Activated B cell treated with CpG ODN at 0.5 μM for 24 hours (primary cell): Measurements from ENCODE around the gene HHIP. TPM values are rescaled to one million over a fixed set of nuclear protein-coding genes. Genes with fewer than 3 reads are reported as not detected.

ENCODE experiments used
- ATAC-seq: fragments of 200-7000 bp; cut with Tn5 transposase; one replicate; pipeline ENCODE4 v1.10.0; 2021; ENCODE audit warnings: low read depth, mild to moderate bottlenecking, moderate library complexity
- CTCF ChIA-PET: fragments of 350-600 bp; sonication (Branson Sonifier 250); formaldehyde crosslinking; loops from one replicate; lab custom pipeline; 2021; ENCODE audit warnings: antibody characterized with exemption; lab: Charles Lee
- POLR2A ChIA-PET: fragments of 350-600 bp; sonication (Branson Sonifier 250); formaldehyde crosslinking; loops from one replicate; lab custom pipeline; 2021; ENCODE audit warnings: antibody characterized with exemption; lab: Charles Lee
- DNase-seq: peaks from one replicate; pipeline ENCODE4 v3.0.0; 2022
- H3K27ac Mint-ChIP-seq: one replicate; pipeline ENCODE4 v1.8.0; 2020; ENCODE audit warnings: mixed read lengths
- H3K27me3 Mint-ChIP-seq: one replicate; pipeline ENCODE4 v1.8.0; 2021; ENCODE audit warnings: mixed read lengths
- H3K36me3 Mint-ChIP-seq: one replicate; pipeline ENCODE4 v1.8.0; 2021; ENCODE audit warnings: low read depth, mixed read lengths
- H3K4me1 Mint-ChIP-seq: one replicate; pipeline ENCODE4 v1.8.0; 2021; ENCODE audit warnings: mixed read lengths
- H3K4me3 Mint-ChIP-seq: one replicate; pipeline ENCODE4 v1.8.0; 2020; ENCODE audit warnings: mild to moderate bottlenecking, mixed read lengths
- H3K9me3 Mint-ChIP-seq: one replicate; pipeline ENCODE4 v1.8.0; 2020; ENCODE audit warnings: mixed read lengths
- intact Hi-C: fragments of 100-400 bp; cut with micrococcal nuclease; formaldehyde crosslinking; loops from one replicate; pipeline ENCODE4 v1.15.1; 2024
- total RNA-seq: library from RNA; stranded (reverse); gene quantifications from 2 replicates; pipeline ENCODE4 v1.2.3, GENCODE V29; 2022
- TF ChIP-seq, protein P1 (sequence below): fragments of 200-600 bp; IDR thresholded peaks from one replicate; pipeline ENCODE4 v1.8.0; 2022; ENCODE audit warnings: antibody characterized with exemption, mild to moderate bottlenecking

HHIP gene
- total RNA-seq, 1 donor from 2014 or later = not detected

DNA sequence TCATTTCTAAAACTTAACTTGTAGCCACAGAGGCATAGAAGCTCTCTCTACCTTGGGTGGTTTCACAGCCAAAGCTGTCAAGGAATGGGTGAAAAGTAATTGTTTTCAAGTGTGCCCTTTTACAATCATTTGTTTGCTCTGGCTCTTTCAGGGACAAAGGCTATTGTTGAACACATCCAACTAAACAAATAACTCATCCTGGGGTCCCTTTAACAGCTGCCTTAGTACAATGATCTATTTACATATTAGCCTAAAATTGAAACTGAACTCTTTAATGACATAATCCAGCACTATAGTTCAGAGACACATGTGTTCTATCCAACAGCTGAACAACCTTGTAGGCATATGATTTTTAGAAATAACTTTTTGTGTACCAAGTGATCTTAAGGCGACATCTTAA, 3.7 kb downstream of the HHIP start:
- ChIA-PET POLR2A (no interaction called here), CTCF (no interaction called here)
- Mint-ChIP-seq H3K4me1 (peaks cover 26% of the 10 kb centered on the region), H3K36me3 (no peaks in the 10 kb centered on the region), H3K9me3 (no peaks in the 10 kb centered on the region), H3K27ac (no peak overlapping the region), H3K4me3 (no peak overlapping the region), H3K27me3 (peaks cover 28% of the 10 kb centered on the region)
- no peak for ATAC-seq
- no peak for DNase-seq
- TF ChIP-seq, protein P1, sequence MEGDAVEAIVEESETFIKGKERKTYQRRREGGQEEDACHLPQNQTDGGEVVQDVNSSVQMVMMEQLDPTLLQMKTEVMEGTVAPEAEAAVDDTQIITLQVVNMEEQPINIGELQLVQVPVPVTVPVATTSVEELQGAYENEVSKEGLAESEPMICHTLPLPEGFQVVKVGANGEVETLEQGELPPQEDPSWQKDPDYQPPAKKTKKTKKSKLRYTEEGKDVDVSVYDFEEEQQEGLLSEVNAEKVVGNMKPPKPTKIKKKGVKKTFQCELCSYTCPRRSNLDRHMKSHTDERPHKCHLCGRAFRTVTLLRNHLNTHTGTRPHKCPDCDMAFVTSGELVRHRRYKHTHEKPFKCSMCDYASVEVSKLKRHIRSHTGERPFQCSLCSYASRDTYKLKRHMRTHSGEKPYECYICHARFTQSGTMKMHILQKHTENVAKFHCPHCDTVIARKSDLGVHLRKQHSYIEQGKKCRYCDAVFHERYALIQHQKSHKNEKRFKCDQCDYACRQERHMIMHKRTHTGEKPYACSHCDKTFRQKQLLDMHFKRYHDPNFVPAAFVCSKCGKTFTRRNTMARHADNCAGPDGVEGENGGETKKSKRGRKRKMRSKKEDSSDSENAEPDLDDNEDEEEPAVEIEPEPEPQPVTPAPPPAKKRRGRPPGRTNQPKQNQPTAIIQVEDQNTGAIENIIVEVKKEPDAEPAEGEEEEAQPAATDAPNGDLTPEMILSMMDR = no peak
- intact Hi-C loops = no loop called here

DNA sequence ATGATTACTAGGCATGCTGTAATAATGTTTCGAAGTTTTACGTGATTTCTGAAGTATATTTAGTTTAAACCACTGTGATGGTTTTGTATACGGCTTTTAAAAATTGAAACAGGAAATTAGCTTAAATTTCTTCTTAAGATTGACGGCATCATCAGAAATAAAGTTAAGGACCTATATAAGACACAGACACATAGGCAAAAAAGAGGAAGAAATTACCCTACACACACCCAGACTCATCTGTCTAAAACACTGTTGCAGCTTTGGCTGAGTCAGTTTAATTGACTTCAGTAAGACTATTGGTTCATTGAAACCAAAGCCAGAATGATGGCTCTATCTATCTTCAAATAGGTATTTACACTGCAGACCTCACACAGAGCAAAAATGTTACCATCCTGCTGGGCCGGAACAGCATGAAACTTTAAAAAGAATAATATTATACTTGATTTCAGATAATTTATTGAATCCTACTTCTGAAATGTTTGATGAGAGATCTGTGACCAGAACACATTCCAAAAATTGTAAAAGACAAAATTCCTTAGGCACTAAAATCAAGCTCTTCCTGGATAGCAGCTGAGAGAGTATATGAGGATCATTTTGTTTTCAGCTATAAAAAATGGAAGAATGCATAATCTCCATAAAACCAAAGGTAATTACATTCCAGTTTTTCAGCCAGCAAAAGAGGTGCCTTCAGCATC, 4.5 kb downstream of the HHIP start:
- no peak for ATAC-seq
- no peaks in the 10 kb centered on the region for H3K36me3 Mint-ChIP-seq
- CTCF ChIA-PET = no interaction called here

DNA sequence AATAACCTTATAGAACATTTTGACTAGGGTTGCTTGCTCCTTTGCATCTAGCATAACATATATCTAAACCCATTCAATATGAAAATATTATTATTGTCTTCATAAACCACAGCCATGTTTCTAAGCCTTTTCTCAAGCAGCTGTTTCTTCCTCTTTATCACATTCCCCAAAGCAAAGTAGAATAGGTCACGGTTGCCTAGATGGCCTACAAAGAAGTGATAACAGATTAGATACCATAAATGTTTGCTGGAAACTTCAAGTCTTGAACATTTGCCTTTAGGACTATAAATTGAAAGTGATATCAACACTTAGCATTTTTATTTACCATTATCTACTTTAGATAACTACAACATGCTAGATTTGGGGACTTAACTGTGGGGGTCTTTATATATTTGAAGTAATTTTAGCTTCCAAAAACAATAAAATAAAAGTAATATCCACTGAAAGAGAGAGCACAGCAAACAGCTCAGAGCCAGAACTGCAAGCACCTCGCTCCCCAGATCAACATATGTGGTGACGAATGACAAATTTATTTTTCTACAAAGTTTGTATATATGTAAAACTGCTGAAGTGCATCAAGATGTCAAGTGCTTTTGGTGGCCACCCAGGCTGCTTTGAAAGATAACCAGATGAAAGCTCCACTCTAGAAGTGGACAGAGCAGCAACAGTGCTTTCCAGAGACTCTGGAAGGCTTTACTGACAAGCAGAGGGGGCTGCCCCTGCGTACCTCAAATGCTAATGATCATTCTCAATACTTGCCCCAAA, 8.0 kb downstream of the HHIP start:
- DNase-seq = no peak
- ChIA-PET POLR2A (no interaction called here), CTCF (no interaction called here)
- Mint-ChIP-seq H3K9me3 (no peaks in the 10 kb centered on the region), H3K27ac (no peak overlapping the region), H3K4me3 (no peak overlapping the region), H3K4me1 (no peaks in the 10 kb centered on the region), H3K27me3 (peaks cover 7% of the 10 kb centered on the region), H3K36me3 (no peaks in the 10 kb centered on the region)
- intact Hi-C loops = no loop called here
- ATAC-seq = no peak
- TF ChIP-seq, protein P1 = no peak

More for the DNA sequence above, 4.5 kb downstream of the HHIP start:
- intact Hi-C loops = no loop called here
- Mint-ChIP-seq H3K9me3 (no peaks in the 10 kb centered on the region), H3K27ac (no peak overlapping the region), H3K27me3 (peaks cover 26% of the 10 kb centered on the region), H3K4me3 (no peak overlapping the region), H3K4me1 (peaks cover 20% of the 10 kb centered on the region)
- TF ChIP-seq, protein P1 = no peak
- DNase-seq = no peak
- POLR2A ChIA-PET = no interaction called here

DNA sequence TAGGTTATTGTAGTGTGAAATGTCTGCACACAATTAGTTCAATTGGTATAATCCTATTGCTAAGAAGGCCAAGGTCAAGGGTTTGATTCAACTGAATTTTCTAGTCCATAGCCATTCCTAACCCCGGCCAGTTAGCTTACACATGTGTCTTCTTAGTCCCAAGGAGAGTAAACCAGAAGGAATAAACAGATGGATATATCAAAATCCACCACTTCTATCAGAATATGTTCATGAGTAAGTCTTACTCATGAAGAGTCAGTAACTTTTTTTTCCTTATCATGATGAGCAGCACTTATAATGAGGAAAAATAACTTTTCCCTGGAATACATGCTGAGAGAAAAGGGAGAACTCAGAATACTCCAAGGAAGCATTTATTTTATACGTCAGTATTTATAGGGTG, 9.5 kb downstream of the HHIP start:
- ChIA-PET CTCF (no interaction called here), POLR2A (no interaction called here)
- Mint-ChIP-seq H3K36me3 (no peaks in the 10 kb centered on the region), H3K4me3 (no peak overlapping the region), H3K27me3 (no peaks in the 10 kb centered on the region), H3K4me1 (no peaks in the 10 kb centered on the region), H3K27ac (no peak overlapping the region), H3K9me3 (no peaks in the 10 kb centered on the region)
- ATAC-seq (no peak), DNase-seq (no peak)
- intact Hi-C loops = no loop called here
- TF ChIP-seq, protein P1 = no peak

DNA sequence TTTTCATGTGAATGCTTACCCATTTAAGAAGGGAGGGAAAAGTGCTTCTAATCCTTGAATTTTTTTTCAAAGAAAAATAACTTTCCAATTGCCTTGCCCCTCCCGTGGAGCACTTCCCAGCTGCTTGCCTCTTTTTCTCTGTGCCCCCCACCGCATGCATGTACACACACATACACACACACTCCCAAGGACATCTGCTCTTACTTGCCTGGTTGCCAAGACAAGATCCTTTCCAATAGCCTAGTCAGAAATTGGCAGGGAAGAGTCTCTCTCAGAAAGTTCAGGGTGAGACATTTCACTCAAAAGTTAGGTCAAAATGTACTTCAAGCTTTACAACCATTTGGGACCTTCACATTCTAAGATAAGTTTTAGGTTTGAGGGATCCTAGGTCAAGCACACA, 10.9 kb downstream of the HHIP start:
- Mint-ChIP-seq H3K27me3 (no peaks in the 10 kb centered on the region), H3K27ac (no peak overlapping the region), H3K36me3 (no peaks in the 10 kb centered on the region), H3K9me3 (no peaks in the 10 kb centered on the region), H3K4me3 (no peak overlapping the region), H3K4me1 (no peaks in the 10 kb centered on the region)
- TF ChIP-seq, protein P1 = no peak
- ChIA-PET POLR2A (no interaction called here), CTCF (no interaction called here)
- no peak for DNase-seq
- intact Hi-C loops = no loop called here
- no peak for ATAC-seq
